H1 (cell line): Measurements from ENCODE around the gene IPO13. TPM values are rescaled to one million over a fixed set of nuclear protein-coding genes. Genes with fewer than 3 reads are reported as not detected.

Experiments used
- CTCF ChIA-PET: fragments of 300-600 bp; sonication (Branson Sonifier 250); formaldehyde crosslinking; loops from one replicate; lab custom pipeline; 2021; ENCODE audit not compliant: partially characterized antibody; lab: Charles Lee
- POLR2A ChIA-PET: fragments of 300-600 bp; sonication (Branson Sonifier 250); formaldehyde crosslinking; loops from one replicate; lab custom pipeline; 2021; ENCODE audit warnings: inconsistent platforms; ENCODE audit not compliant: partially characterized antibody; lab: Charles Lee
- DNase-seq, 2 experiments: peaks; one replicate each; pipeline versions ENCODE4 v3.0.0 to v3.0.0-alpha.2; 2010 to 2022; ENCODE audit warnings: low spot score in 2 of 2, low read depth in 1 of 2, mixed read lengths in 1 of 2
- FAIRE-seq: peaks from 2 replicates; lab custom pipeline; 2011; peaks lifted over from hg19 to GRCh38; lab: Jason Lieb, UNC
- H2AFZ ChIP-seq: 2 replicates; pipeline ENCODE4 v1.8.1; 2012; ENCODE audit warnings: low read length, inconsistent platforms
- H2AK5ac ChIP-seq: 2 replicates; pipeline ENCODE4 v1.6.1; 2013; ENCODE audit warnings: low read depth, low read length
- H2BK120ac ChIP-seq: replicated peaks from 2 replicates; pipeline ENCODE3; 2013; ENCODE audit warnings: low read depth, low read length, inconsistent platforms
- H2BK12ac ChIP-seq: 2 replicates; pipeline ENCODE4 v1.6.1; 2013; ENCODE audit warnings: low read depth, low read length
- H2BK15ac ChIP-seq: 2 replicates; pipeline ENCODE4 v1.6.1; 2013; ENCODE audit warnings: low read length
- H2BK20ac ChIP-seq: 2 replicates; pipeline ENCODE4 v1.6.1; 2013; ENCODE audit warnings: low read length
- H2BK5ac ChIP-seq: 2 replicates; pipeline ENCODE4 v1.6.1; 2013; ENCODE audit warnings: low read depth, low read length
- H3K14ac ChIP-seq: 2 replicates; pipeline ENCODE4 v1.6.1; 2013; ENCODE audit warnings: inconsistent platforms; ENCODE audit not compliant: insufficient read length
- H3K18ac ChIP-seq: 2 replicates; pipeline ENCODE4 v1.6.1; 2013; ENCODE audit warnings: low read length; ENCODE audit errors: extremely low read depth
- H3K23ac ChIP-seq: 2 replicates; pipeline ENCODE4 v1.6.1; 2013; ENCODE audit warnings: inconsistent platforms; ENCODE audit not compliant: insufficient read length
- H3K23me2 ChIP-seq: 2 replicates; pipeline ENCODE4 v1.6.1; 2013; ENCODE audit warnings: low read depth, low read length
- H3K27ac ChIP-seq: 2 replicates; pipeline ENCODE4 v1.6.1; 2011; ENCODE audit warnings: low read depth, low read length, inconsistent platforms
- H3K27me3 ChIP-seq, 4 experiments: replicated peaks in 1 of 4; 1 replicate in 1 of 4; 2 replicates in 3 of 4; pipeline versions ENCODE4 v1.6.1 to v1.8.1; 2011 to 2013; ENCODE audit warnings: low read length in 3 of 4, mild to moderate bottlenecking in 3 of 4, inconsistent platforms in 2 of 4, mixed read lengths in 2 of 4, moderate library complexity in 1 of 4; ENCODE audit not compliant: control insufficient read depth in 3 of 4, insufficient read depth in 3 of 4; ENCODE audit errors: extremely low read depth in 1 of 4
- H3K36me3 ChIP-seq, 4 experiments: 2 replicates each; pipeline versions ENCODE4 v1.6.1 to v1.8.1; 2011 to 2013; ENCODE audit warnings: mild to moderate bottlenecking in 4 of 4, low read length in 3 of 4, moderate library complexity in 2 of 4, control low read depth in 1 of 4, inconsistent platforms in 1 of 4; ENCODE audit not compliant: insufficient read depth in 4 of 4, control insufficient read depth in 2 of 4
- H3K4ac ChIP-seq: replicated peaks from 2 replicates; pipeline ENCODE3; 2013; ENCODE audit warnings: low read length, low read depth, mixed read lengths, inconsistent platforms; ENCODE audit not compliant: insufficient read length
- H3K4me1 ChIP-seq, 4 experiments: replicated peaks in 1 of 4; 1 replicate in 1 of 4; 2 replicates in 3 of 4; pipeline versions ENCODE4 v1.6.1 to v1.8.1; 2011 to 2013; ENCODE audit warnings: low read length in 3 of 4, inconsistent platforms in 2 of 4, mixed read lengths in 1 of 4; ENCODE audit not compliant: insufficient read depth in 4 of 4, control insufficient read depth in 3 of 4
- H3K4me2 ChIP-seq, 2 experiments: 2 replicates each; pipeline versions ENCODE4 v1.6.1 to v1.8.1; 2011 to 2013; ENCODE audit warnings: low read depth in 2 of 2, low read length in 2 of 2, control low read depth in 1 of 2, inconsistent platforms in 1 of 2, mild to moderate bottlenecking in 1 of 2; ENCODE audit not compliant: insufficient read depth in 1 of 2
- H3K4me3 ChIP-seq, 4 experiments: fragments of 200-600, 300-600 bp in 1 of 4; sonication (generic), shearing (Covaris generic), sonication (Bioruptor Twin) in 1 of 4; 2 replicates each; pipeline versions ENCODE4 v1.5.1 to v1.8.1; 2011 to 2016; ENCODE audit warnings: low read length in 4 of 4, low read depth in 3 of 4, control low read depth in 2 of 4, inconsistent platforms in 2 of 4, mild to moderate bottlenecking in 2 of 4, mixed read lengths in 1 of 4, moderate library complexity in 1 of 4; ENCODE audit not compliant: insufficient read depth in 2 of 4; ENCODE audit errors: extremely low read depth in 1 of 4
- H3K56ac ChIP-seq: replicated peaks from 2 replicates; pipeline ENCODE3; 2013; ENCODE audit warnings: low read depth, mild to moderate bottlenecking, mixed read lengths, low read length, inconsistent platforms; ENCODE audit not compliant: insufficient read length
- H3K79me1 ChIP-seq: 2 replicates; pipeline ENCODE4 v1.6.1; 2013; ENCODE audit warnings: low read depth, low read length, control low read depth
- H3K79me2 ChIP-seq, 2 experiments: 2 replicates each; pipeline versions ENCODE4 v1.6.1 to v1.8.1; 2012 to 2013; ENCODE audit warnings: low read length in 2 of 2, mild to moderate bottlenecking in 2 of 2, inconsistent platforms in 1 of 2; ENCODE audit not compliant: insufficient read depth in 2 of 2, control insufficient read depth in 1 of 2
- H3K9ac ChIP-seq, 4 experiments: replicated peaks in 1 of 4; 1 replicate in 1 of 4; 2 replicates in 3 of 4; pipeline versions ENCODE4 v1.6.1 to v1.8.1; 2011 to 2013; ENCODE audit warnings: low read depth in 3 of 4, low read length in 3 of 4, control low read depth in 2 of 4, mild to moderate bottlenecking in 2 of 4, moderate library complexity in 2 of 4, inconsistent platforms in 1 of 4; ENCODE audit errors: extremely low read depth in 1 of 4
- H3K9me3 ChIP-seq, 2 experiments: 2 replicates each; pipeline versions ENCODE4 v1.6.1 to v1.8.1; 2012 to 2013; ENCODE audit warnings: mild to moderate bottlenecking in 2 of 2, moderate library complexity in 2 of 2, control low read depth in 1 of 2, inconsistent platforms in 1 of 2, low read depth in 1 of 2, low read length in 1 of 2, mixed read lengths in 1 of 2; ENCODE audit not compliant: insufficient read depth in 2 of 2
- H4K20me1 ChIP-seq, 2 experiments: replicated peaks in 1 of 2; 2 replicates each; pipeline versions ENCODE3 to v1.8.1; 2011 to 2013; ENCODE audit warnings: inconsistent platforms in 2 of 2, low read length in 2 of 2, mild to moderate bottlenecking in 1 of 2; ENCODE audit not compliant: insufficient read depth in 2 of 2, control insufficient read depth in 1 of 2
- H4K5ac ChIP-seq: 2 replicates; pipeline ENCODE4 v1.6.1; 2013; ENCODE audit warnings: low read length, low read depth, mixed read lengths, inconsistent platforms; ENCODE audit not compliant: insufficient read length
- H4K8ac ChIP-seq: 2 replicates; pipeline ENCODE4 v1.8.0; 2013; ENCODE audit warnings: mild to moderate bottlenecking, moderate library complexity, low read length, inconsistent platforms; ENCODE audit not compliant: insufficient read depth; ENCODE audit errors: extremely low read depth
- H4K91ac ChIP-seq: replicated peaks from 2 replicates; pipeline ENCODE3; 2013; ENCODE audit warnings: low read length, mixed read lengths, inconsistent platforms; ENCODE audit not compliant: insufficient read length
- CBX5 ChIP-seq: fragments of 300-800, 300-1000 bp; sonication (generic); IDR thresholded peaks from 2 replicates; pipeline ENCODE4 v1.7.1; 2016; ENCODE audit warnings: antibody characterized with exemption, low read length, low read depth
- CEBPB ChIP-seq: IDR thresholded peaks from 2 replicates; pipeline ENCODE4 v1.6.1; 2012; ENCODE audit warnings: low read depth, low read length
- CHD2 ChIP-seq: IDR thresholded peaks from 2 replicates; pipeline ENCODE4 v1.6.1; 2012; ENCODE audit warnings: low read length, improper control_type of control experiment
- CREB1 ChIP-seq: IDR thresholded peaks from 2 replicates; pipeline ENCODE4 v1.6.1; 2012; ENCODE audit warnings: inconsistent platforms
- FOSL1 ChIP-seq: IDR thresholded peaks from 2 replicates; pipeline ENCODE4 v1.6.1; 2011; ENCODE audit warnings: mild to moderate bottlenecking, low read depth, low read length, moderate library complexity; ENCODE audit not compliant: insufficient read depth
- KDM1A ChIP-seq: fragments of 200-600, 300-600 bp; sonication (generic); IDR thresholded peaks from 2 replicates; pipeline ENCODE4 v1.7.1; 2016; ENCODE audit warnings: mild to moderate bottlenecking, low read length, borderline replicate concordance
- KDM5A ChIP-seq: fragments of 200-600 bp; IDR thresholded peaks from 2 replicates; pipeline ENCODE4 v1.7.1; 2012; ENCODE audit warnings: mild to moderate bottlenecking, low read length, inconsistent platforms, mixed read lengths
- POLR2A ChIP-seq, 2 experiments: IDR thresholded peaks; 1 replicate in 1 of 2; 2 replicates in 1 of 2; pipeline ENCODE4 v1.6.1; 2011; ENCODE audit warnings: low read depth in 2 of 2, low read length in 2 of 2, mild to moderate bottlenecking in 2 of 2; ENCODE audit errors: control extremely low read depth in 1 of 2
- POU5F1 ChIP-seq: IDR thresholded peaks from 2 replicates; pipeline ENCODE4 v1.6.1; 2011; ENCODE audit warnings: low read depth, mild to moderate bottlenecking, low read length, moderate library complexity
- RBBP5 ChIP-seq: IDR thresholded peaks from 2 replicates; pipeline ENCODE4 v1.7.1; 2012; ENCODE audit warnings: low read depth, mild to moderate bottlenecking, inconsistent platforms, low read length, moderate library complexity, borderline replicate concordance
- SAP30 ChIP-seq: fragments of 300-600 bp; sonication (generic); IDR thresholded peaks from 2 replicates; pipeline ENCODE4 v1.7.1; 2012; ENCODE audit warnings: low read length, moderate library complexity, mild to moderate bottlenecking, inconsistent platforms; ENCODE audit not compliant: insufficient read depth, insufficient replicate concordance
- SP1 ChIP-seq: IDR thresholded peaks from 2 replicates; pipeline ENCODE4 v1.6.1; 2011; ENCODE audit warnings: low read depth, low read length
- SP2 ChIP-seq: IDR thresholded peaks from 2 replicates; pipeline ENCODE4 v1.6.1; 2012; ENCODE audit warnings: mild to moderate bottlenecking, low read length, inconsistent platforms
- YY1 ChIP-seq: IDR thresholded peaks from 2 replicates; pipeline ENCODE4 v1.6.1; 2011; ENCODE audit warnings: low read depth, mild to moderate bottlenecking, low read length
- WGBS, 2 experiments: shearing (Covaris generic) in 1 of 2; methylation state at CpG; one replicate each; pipeline versions ENCODE4 v1.1.6 to v1.1.7; 2013 to 2015; ENCODE audit warnings: low lambda C conversion rate in 2 of 2, mixed read lengths in 2 of 2, inconsistent platforms in 1 of 2, low coverage in 1 of 2, missing lambda C conversion rate in 1 of 2; ENCODE audit not compliant: insufficient replicate concordance in 2 of 2, insufficient coverage in 1 of 2, insufficient read length in 1 of 2; ENCODE audit errors: extremely low coverage in 1 of 2, missing lambda C conversion rate in 1 of 2; 5-methylcytosine and 5-hydroxymethylcytosine counted together
- polyA plus RNA-seq, 7 experiments: library from polyadenylated mRNA; depleted of rRNA in 3 of 7; stranded (reverse) in 5 of 7; unstranded in 2 of 7; fragments of >200 nt in 5 of 7; fragments of 200-250 nt in 2 of 7; gene quantifications; 1 replicate in 5 of 7; 2 replicates in 1 of 7; 4 replicates in 1 of 7; pipeline versions ENCODE4 v1.2.1 to v1.2.3, GENCODE V29; 2011 to 2013; ENCODE audit warnings: missing spikeins in 2 of 7, mixed read lengths in 2 of 7
- total RNA-seq: library from RNA; stranded (reverse); fragmentation: NEBNext Ultra II Directional; extraction: Animal tissue kit (Norgen Biotek cat#: 25700); gene quantifications from 2 replicates; pipeline ENCODE4 v1.2.1, GENCODE V29; 2021
- TF ChIP-seq, protein P1 (sequence below): IDR thresholded peaks from 2 replicates; pipeline ENCODE4 v1.6.1; 2011; ENCODE audit warnings: low read depth, mild to moderate bottlenecking, low read length; ENCODE audit not compliant: insufficient read depth

Gene IPO13
- total and polyA plus RNA-seq, 2 of the 8 experiments (the other 6 are each of a cell fraction or from before 2014, with no cell fraction given) = 23.0 to 27.0 TPM

DNA sequence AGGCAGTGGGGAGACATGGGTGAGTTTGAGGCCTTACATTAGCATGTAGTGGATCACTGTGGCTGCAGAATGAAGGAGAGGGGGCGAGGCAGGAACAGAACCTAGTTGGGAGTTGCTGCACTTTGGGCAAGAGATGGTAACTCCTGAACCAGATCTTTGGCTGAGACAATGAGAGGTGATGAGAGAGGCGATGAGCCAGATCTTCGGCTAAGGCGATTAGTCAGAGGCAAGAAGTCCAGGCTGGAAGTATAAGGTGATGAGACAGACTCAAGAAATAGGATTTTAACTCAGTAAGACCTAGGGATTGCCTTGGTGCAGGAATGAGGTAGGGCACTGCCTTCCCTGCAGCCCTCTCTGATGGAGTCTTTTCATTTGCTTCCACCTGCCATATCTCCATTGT is 22.2 kb upstream of the IPO13 start:
- no peaks in the 10 kb centered on the region for H3K4me1 ChIP-seq
- H3K4me3 ChIP-seq = no peak overlapping the region
- H2AK5ac ChIP-seq = no peak overlapping the region
- H3K36me3 ChIP-seq = no peaks in the 10 kb centered on the region
- H2BK120ac ChIP-seq = no peak overlapping the region
- H3K56ac ChIP-seq = no peak overlapping the region
- no peak for DNase-seq
- H2BK5ac ChIP-seq = no peak overlapping the region
- no peaks in the 10 kb centered on the region for H3K79me1 ChIP-seq
- H4K91ac ChIP-seq = no peak overlapping the region
- POLR2A ChIA-PET = interaction anchor here (1.1 to 1.6 kb wide), 3 partner anchors 9 to 15 kb away, joined by 3 to 4 read pairs (median 3); no protein-coding TSS in a partner anchor
- no peak overlapping the region for H4K8ac ChIP-seq
- no peaks in the 10 kb centered on the region for H3K9me3 ChIP-seq
- no peak overlapping the region for H2BK12ac ChIP-seq
- FAIRE-seq = no peak
- H3K23ac ChIP-seq = no peak overlapping the region
- H3K14ac ChIP-seq = no peak overlapping the region
- no peak overlapping the region for H3K4me2 ChIP-seq
- H3K27me3 ChIP-seq = no peaks in the 10 kb centered on the region
- H3K4ac ChIP-seq = no peak overlapping the region
- H4K5ac ChIP-seq = no peak overlapping the region
- H3K23me2 ChIP-seq = no peaks in the 10 kb centered on the region
- WGBS, 2 experiments = 73% methylated on average over 4 of the region's 4 CpGs; no CpG with 5 or more reads in 1 of the 2 experiments
- no peak overlapping the region for H2AFZ ChIP-seq
- no peaks in the 10 kb centered on the region for H4K20me1 ChIP-seq
- no peak overlapping the region for H3K18ac ChIP-seq
- H2BK20ac ChIP-seq = no peak overlapping the region
- no peak overlapping the region for H3K27ac ChIP-seq
- CTCF ChIA-PET = interaction anchor here (1.0 to 18.6 kb wide), 6 partner anchors 11 to 156 kb away, joined by 3 to 618 read pairs (median 4); partner anchors contain the start of gene ARTN
- TF ChIP-seq POU5F1 (no peak), CREB1 (no peak), CBX5 (no peak), KDM1A (no peak), RBBP5 (no peak), SP2 (no peak), SP1 (no peak), SAP30 (no peak), CHD2 (no peak), FOSL1 (no peak), POLR2A (IDR thresholded peaks at IDR 0.05; ENCODE audit: control extremely low read depth in 1 of 2, low read depth in 2 of 2, low read length in 2 of 2) (no peak), KDM5A (no peak), YY1 (no peak), CEBPB (no peak)
- TF ChIP-seq, protein P1, sequence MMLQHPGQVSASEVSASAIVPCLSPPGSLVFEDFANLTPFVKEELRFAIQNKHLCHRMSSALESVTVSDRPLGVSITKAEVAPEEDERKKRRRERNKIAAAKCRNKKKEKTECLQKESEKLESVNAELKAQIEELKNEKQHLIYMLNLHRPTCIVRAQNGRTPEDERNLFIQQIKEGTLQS = no peak
- H3K79me2 ChIP-seq = no peaks in the 10 kb centered on the region
- H3K9ac ChIP-seq = no peak overlapping the region
- H2BK15ac ChIP-seq = no peak overlapping the region
